Hippocampal formation (tissue), 2 donors: ENCODE results near the gene CCDC18.
"Not testable (repeated sequence)": the region's sequence is repeated elsewhere in the genome, so short reads cannot be mapped to it uniquely, and the experiment has no call there.

Experiments
- DNase-seq, 2 donors: peaks; one replicate each; lab custom pipeline; 2025; lab: John Stamatoyannopoulos, UW

Gene CCDC18

GRCh38 chr1:93177991-93178390, 2.5 kb upstream of the CCDC18 start:
- no peak for DNase-seq

DNA sequence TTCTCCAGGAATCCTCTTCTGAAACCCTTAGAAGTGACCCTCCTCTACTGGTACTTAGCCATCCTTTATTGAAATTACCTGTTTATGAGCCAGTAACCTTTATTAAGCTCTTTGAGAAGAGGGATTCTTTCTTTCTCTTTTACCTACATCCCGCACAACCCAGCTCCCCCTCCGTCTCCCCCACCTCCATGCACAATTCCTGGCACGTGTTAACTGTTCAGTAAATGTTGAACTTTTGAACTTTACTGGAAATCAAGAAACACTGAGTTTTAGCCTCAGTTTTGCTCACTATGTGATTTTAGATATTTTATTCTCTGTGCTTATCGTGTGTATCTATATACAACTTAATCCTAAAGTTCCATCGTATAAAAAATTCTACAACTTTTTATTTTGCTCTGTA, 2.1 kb upstream of the CCDC18 start:
- DNase-seq, result no peak

GRCh38 chr1:93179886-93180722, 420 bp upstream of the CCDC18 start, which contains the start of gene TMED5:
TSS of gene TMED5 (minus strand) at chr1:93180413. CDS start at chr1:93180242, 171 bp downstream.
- DNase-seq, result peak; percentile 98

- DNase-seq, result no peak
Measured at GRCh38 chr1:93186667-93187066, 6.1 kb downstream of the CCDC18 start.

GRCh38 chr1:93190432-93190831, 9.9 kb downstream of the CCDC18 start:
- DNase-seq, result no peak

DNA sequence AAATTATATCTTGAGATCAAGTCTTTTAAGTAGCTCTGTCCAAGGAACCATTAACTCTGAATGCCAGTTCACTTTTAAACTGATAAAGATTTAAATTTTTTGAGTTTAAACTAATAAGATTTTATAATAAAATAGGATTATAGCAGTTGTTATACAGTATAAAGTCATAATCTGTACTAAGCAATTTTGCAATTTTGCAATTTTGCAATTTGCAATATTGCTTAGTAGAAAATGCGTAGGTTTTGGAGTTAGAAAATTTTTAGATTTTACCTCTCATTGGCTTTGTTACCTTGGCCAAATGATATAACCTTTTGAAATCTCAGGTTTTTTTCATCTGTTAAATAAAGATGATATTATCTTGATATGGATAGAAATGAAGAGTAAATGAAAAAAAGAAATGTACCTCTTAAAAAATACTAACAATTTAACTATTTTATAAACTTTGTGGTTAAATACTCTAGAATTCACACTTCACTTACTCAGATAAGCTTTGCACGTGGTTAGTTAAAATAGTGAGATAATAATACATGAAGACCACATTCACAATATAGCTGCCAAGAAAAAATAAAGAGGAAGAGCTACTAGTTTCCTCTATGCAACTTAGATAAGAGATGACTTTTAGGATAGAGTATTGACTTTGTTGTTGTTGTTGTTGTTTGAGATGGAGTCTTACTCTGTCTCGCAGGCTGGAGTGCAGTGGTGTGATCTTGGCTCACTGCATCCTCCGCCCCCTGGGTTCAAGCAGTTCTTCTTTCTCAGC, 13.9 kb downstream of the CCDC18 start:
- DNase-seq, result no peak

DNA sequence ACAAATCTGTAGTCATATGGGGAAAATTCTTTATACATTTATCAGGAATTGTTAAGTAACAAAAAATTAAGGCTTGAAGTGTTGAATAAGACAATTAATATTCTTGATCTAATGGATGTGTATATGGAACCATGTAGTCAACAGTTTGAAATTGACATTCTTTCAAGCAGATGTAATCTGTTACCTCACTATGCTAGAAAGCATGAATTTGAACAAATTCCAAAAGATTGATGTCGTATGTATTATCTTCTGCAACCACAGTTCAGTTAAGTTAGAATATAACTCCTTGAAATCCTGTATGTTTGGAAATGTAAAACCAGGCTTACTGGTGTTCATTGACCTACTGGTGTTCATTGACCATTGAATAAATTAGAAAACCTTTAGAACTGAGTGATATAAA, 16.1 kb downstream of the CCDC18 start:
- no peak for DNase-seq

DNA sequence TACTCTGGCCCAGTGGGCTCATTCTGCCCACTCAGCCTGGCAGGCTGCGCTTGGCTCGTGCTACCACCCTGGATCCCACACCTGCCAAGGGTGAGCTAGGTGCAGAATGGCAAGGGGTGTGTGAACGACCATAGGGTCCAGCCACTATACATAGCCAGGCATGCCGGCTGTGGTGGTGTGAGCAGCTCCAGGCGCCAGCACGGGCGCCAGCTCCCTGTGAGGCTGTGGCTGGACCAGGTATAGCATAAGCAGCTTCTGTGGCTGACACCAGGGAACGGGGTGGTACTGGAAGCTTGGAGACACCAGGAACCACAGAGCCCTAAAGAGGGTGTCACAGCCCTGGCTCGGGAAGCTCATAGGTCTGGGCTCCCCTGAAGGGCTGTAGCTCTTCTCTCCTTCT, 18.6 kb downstream of the CCDC18 start:
- DNase-seq, result no peak

- DNase-seq, result no peak
Measured at GRCh38 chr1:93200086-93200620, 19.6 kb downstream of the CCDC18 start.

DNA sequence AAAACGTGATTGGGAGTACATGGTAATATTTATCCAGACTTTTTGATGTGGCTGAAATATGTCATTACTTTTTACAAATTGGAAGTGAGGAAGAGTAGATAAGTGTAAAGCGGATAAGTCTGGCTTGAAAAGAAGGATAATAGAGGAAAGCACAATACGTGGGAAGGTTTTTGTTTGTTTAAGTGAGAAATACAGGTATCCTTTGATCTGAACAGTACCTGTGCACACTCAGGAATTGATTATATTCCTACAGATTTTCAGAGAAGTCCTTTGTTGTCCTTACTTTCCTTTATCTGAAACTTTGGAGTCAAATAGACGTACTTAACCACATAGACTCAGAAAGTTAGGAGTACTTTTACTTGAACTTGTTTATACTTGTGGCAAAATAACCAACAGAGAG, 20.2 kb downstream of the CCDC18 start:
- no peak for DNase-seq

DNA sequence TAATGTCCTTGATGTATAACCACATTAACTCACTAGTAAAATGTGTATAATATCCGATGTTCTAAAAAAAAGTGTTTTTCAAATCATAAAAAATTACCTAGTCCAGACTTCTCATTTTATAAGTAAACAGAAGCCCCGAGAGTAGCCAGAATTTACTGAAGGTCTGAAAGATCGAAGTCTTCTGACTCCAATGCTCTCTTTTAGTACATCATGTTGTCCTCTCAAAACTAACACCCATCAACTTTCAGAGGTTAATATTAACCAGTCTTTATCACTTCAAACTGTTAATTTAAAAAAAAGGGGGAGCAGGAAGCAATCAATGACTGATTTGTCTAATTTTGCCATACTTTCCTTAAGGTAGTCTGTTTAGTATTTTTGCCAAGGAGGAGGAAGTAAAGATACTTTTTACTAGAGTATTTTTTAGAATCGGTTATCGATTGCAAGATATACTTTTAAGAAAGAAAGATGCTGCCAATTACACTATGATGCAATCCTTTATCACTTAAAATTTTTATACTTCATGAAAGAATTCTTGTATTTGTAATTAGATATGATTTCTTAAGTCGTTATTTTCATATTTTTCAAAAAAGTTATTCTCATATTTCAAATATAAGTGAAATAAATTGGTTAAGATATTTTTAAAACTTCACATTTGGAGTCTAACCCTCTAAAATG, 25.5 kb downstream of the CCDC18 start:
- DNase-seq, result no peak

- no peak for DNase-seq
Measured at GRCh38 chr1:93206567-93206954, 26.0 kb downstream of the CCDC18 start.

GRCh38 chr1:93207211-93207610, 26.7 kb downstream of the CCDC18 start:
- DNase-seq, result no peak

DNA sequence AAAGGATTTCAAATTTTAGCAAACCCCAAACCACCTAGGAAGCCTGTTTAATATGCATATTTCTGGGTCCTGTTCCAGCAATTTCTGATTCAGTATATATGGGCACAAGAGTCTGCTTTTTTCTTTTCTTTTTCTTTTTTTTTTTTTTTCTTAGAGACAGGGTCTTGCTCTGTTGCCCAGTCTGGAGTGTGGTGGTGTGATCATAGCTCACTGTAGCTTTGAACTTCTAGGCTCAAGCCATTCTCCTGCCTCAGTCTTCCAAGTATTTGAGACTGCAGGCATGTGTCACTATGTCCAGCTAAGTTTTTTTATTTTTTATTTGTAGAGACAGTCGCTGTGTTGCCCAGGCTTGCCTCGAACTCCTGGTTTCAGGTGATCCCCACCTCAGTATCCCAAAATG, 34.8 kb downstream of the CCDC18 start:
- no peak for DNase-seq

- no peak for DNase-seq
Measured at GRCh38 chr1:93219443-93219842, 38.9 kb downstream of the CCDC18 start.

DNA sequence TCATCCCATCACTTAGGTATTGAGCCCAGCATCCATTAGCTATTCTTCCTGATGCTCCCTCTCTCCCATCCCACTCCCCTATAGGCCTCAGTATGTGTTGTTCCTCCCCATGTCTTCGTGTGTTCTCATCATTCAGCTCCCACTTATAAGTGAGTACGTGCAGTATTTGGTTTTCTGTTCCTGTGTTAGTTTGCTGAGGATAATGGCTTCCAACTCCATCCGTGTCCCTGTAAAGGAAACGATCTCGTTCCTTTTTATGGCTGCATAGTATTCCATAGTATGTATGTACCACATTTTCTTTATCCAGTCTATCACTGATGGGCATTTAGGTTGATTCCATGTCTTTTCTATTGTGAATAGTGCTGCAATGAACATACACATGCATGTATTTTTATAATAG, 40.2 kb downstream of the CCDC18 start:
- DNase-seq, result not testable (repeated sequence)

DNA sequence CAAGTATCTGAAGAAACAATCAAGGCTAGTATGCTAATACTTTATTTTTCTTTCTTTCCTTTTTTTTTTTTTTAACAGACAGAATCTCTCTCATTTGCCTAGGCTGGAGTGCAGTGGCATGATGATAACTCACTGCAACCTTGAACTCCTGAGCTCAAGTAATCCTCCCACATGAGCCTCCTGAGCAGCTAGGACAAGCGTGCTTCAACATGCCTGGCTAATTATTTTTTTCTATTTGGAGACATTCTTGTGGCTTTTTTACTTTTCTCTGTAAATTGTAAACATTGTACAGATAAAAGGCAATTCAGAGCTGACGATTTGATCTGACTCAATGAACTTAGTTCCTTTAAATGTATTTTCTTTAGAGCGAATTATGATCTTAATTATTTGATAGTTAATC, 41.4 kb downstream of the CCDC18 start:
- no peak for DNase-seq

DNA sequence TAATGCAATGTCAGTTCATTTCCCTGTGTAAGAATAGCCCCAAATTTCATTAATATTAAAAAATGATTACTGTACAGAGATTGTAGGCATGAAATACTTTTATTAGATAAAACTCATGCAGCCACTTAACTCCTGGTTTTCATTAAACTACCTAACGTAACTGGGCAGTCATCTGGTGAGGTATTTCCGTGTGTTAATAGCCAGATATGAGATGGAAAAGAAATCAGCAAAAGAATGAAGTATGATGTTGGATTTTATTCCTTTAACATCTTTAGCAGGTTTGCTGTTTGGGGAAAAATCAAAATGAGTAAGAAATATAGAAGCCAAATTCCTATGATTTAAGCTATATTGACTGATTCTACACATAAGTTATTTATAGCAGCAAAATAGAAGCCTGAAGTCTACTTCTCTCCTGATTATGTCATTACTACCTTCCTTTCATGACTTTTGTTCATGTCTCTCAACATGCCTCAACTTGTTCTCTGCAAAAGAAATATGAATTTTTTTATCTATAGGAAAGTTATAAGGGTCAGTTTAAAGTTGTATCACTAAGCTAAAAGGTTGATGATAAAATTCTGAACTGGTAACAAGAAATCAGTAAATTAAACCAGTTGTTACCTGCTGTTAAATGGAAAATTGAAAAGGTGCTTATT, 42.6 kb downstream of the CCDC18 start:
- no peak for DNase-seq

- DNase-seq, result no peak
Measured at GRCh38 chr1:93235261-93235660, 54.7 kb downstream of the CCDC18 start.

- DNase-seq, result no peak
Measured at GRCh38 chr1:93237021-93237420, 56.5 kb downstream of the CCDC18 start.

DNA sequence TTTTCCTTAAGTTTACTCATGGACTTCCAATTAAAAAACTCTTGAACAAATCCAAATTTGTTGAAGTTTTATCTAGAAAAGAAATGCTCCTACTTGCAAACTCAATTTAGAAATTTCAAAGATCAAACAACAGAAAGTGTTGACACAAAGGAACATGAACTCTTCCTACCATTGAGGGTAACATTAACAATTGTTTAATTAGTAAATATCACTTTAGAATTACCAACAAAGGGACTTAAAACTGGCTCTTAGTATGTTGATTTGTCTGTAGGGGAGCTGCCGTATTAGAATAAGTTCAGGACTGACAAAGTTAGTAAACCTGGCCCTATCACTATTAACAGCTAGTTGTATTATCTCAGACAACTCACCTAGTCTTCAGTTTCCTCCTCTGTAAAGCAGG, 57.9 kb downstream of the CCDC18 start:
- no peak for DNase-seq

DNA sequence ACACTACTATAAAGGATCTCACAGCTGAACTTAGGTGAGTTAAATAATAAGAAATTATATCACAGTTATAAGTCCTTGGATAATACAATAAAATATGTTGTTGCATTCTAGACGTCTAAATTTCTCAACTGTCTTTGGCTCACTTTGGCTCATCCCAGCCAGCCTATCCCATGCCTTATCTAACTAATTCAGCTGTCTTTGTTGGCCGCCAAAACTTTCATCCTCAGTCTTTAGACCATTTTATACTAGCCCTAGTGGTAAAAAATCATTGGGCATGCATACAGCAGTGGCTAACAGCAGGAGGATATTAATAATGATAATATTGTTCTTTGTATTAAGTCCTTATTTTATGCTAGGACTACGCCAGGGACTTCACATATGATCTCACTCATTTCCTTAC, 59.3 kb downstream of the CCDC18 start:
- no peak for DNase-seq
